WTC11 (cell line): ENCODE measurements around the gene EPC1. TPM values are rescaled to one million over a fixed set of nuclear protein-coding genes. Genes with fewer than 3 reads are reported as not detected.
"Not testable (repeated sequence)": the region's sequence is repeated elsewhere in the genome, so short reads cannot be mapped to it uniquely, and the experiment has no call there.

Source experiments
- ATAC-seq: fragments of 200-7000 bp; cut with Tn5 transposase; 2 replicates; pipeline ENCODE4 v1.10.0; 2021; ENCODE audit warnings: mild to moderate bottlenecking, moderate library complexity
- CTCF ChIA-PET: fragments of 300-600 bp; sonication (Branson Sonifier 250); formaldehyde crosslinking; loops from one replicate; lab custom pipeline; 2021; ENCODE audit warnings: antibody characterized with exemption; lab: Charles Lee
- POLR2A ChIA-PET: fragments of 350-600 bp; sonication (Branson Sonifier 250); formaldehyde crosslinking; loops from one replicate; lab custom pipeline; 2021; ENCODE audit warnings: antibody characterized with exemption; lab: Charles Lee
- DNase-seq: peaks from one replicate; pipeline ENCODE4 v3.0.0; 2021; ENCODE audit warnings: low spot score
- H3K27ac Mint-ChIP-seq: 2 replicates; pipeline ENCODE4 v1.8.0; 2021; ENCODE audit warnings: mixed read lengths
- H3K27me3 Mint-ChIP-seq: 2 replicates; pipeline ENCODE4 v1.8.0; 2021; ENCODE audit warnings: low read depth, mild to moderate bottlenecking, moderate library complexity, mixed read lengths
- H3K36me3 Mint-ChIP-seq: 2 replicates; pipeline ENCODE4 v1.8.0; 2021; ENCODE audit warnings: mixed read lengths
- H3K4me1 Mint-ChIP-seq: 2 replicates; pipeline ENCODE4 v1.8.0; 2022; ENCODE audit warnings: mixed read lengths
- H3K4me3 Mint-ChIP-seq: 2 replicates; pipeline ENCODE4 v1.8.0; 2021; ENCODE audit warnings: mild to moderate bottlenecking, moderate library complexity, mixed read lengths
- H3K9me3 Mint-ChIP-seq: 2 replicates; pipeline ENCODE4 v1.8.0; 2021; ENCODE audit warnings: mixed read lengths
- ATF1 ChIP-seq: sonication (generic); formaldehyde crosslinking; IDR thresholded peaks from 2 replicates; pipeline ENCODE4 v1.8.1; 2023; ENCODE audit warnings: mild to moderate bottlenecking, moderate library complexity, missing genetic modification reagents
- CBFB ChIP-seq: sonication (generic); formaldehyde crosslinking; IDR thresholded peaks from 2 replicates; pipeline ENCODE4 v1.8.1; 2022; ENCODE audit warnings: mild to moderate bottlenecking, low read depth, missing genetic modification reagents
- ELF4 ChIP-seq: sonication (generic); formaldehyde crosslinking; IDR thresholded peaks from 2 replicates; pipeline ENCODE4 v1.8.1; 2022; ENCODE audit warnings: low read depth, mild to moderate bottlenecking, moderate library complexity, missing genetic modification reagents
- FOXP1 ChIP-seq: sonication (generic); formaldehyde crosslinking; IDR thresholded peaks from 2 replicates; pipeline ENCODE4 v1.8.0; 2022; ENCODE audit warnings: missing genetic modification reagents, mild to moderate bottlenecking, moderate library complexity, borderline replicate concordance
- GABPB1 ChIP-seq: sonication (generic); formaldehyde crosslinking; IDR thresholded peaks from 2 replicates; pipeline ENCODE4 v1.8.1; 2023; ENCODE audit warnings: mild to moderate bottlenecking, missing genetic modification reagents
- HMGA2 ChIP-seq: fragments of 250-450 bp; sonication (Bioruptor Pico); IDR thresholded peaks from 2 replicates; pipeline ENCODE4 v1.4.0; 2021; ENCODE audit warnings: mild to moderate bottlenecking, moderate library complexity
- IRF2 ChIP-seq: sonication (generic); formaldehyde crosslinking; IDR thresholded peaks from 2 replicates; pipeline ENCODE4 v1.8.0; 2022; ENCODE audit warnings: low read depth, missing genetic modification reagents, borderline replicate concordance
- MYBL2 ChIP-seq: sonication (generic); formaldehyde crosslinking; IDR thresholded peaks from 2 replicates; pipeline ENCODE4 v1.8.1; 2023; ENCODE audit warnings: mild to moderate bottlenecking, moderate library complexity, missing genetic modification reagents
- RORB ChIP-seq: fragments of 250-450 bp; sonication (Bioruptor Pico); IDR thresholded peaks from 2 replicates; pipeline ENCODE4 v1.9.0; 2021; ENCODE audit warnings: mild to moderate bottlenecking
- SOX15 ChIP-seq: fragments of 250-450 bp; sonication (Bioruptor Pico); IDR thresholded peaks from 2 replicates; pipeline ENCODE4 v1.9.0; 2021; ENCODE audit warnings: mild to moderate bottlenecking
- SP1 ChIP-seq: sonication (generic); formaldehyde crosslinking; conservative IDR thresholded peaks from 2 replicates; pipeline ENCODE4 v1.8.1; 2022; ENCODE audit warnings: missing genetic modification reagents
- TCF7 ChIP-seq: sonication (generic); formaldehyde crosslinking; IDR thresholded peaks from 2 replicates; pipeline ENCODE4 v1.8.0; 2022; ENCODE audit warnings: mild to moderate bottlenecking, low read depth, missing genetic modification reagents, moderate library complexity
- TEAD4 ChIP-seq: sonication (generic); formaldehyde crosslinking; IDR thresholded peaks from 2 replicates; pipeline ENCODE4 v1.8.0; 2022; ENCODE audit warnings: mild to moderate bottlenecking, missing genetic modification reagents
- ZNF263 ChIP-seq: sonication (generic); formaldehyde crosslinking; IDR thresholded peaks from 2 replicates; pipeline ENCODE4 v1.8.1; 2022; ENCODE audit warnings: low read depth, mild to moderate bottlenecking, moderate library complexity, missing genetic modification reagents
- total RNA-seq: library from RNA; stranded (reverse); gene quantifications from 3 replicates; pipeline ENCODE4 v1.2.3, GENCODE V29; 2021
- TF ChIP-seq, protein P1 (sequence below): sonication (generic); formaldehyde crosslinking; IDR thresholded peaks from 2 replicates; pipeline ENCODE4 v1.8.1; 2022; ENCODE audit warnings: mild to moderate bottlenecking, moderate library complexity, missing genetic modification reagents
- TF ChIP-seq, protein P2 (sequence below): fragments of 250-450 bp; sonication (Bioruptor Pico); IDR thresholded peaks from 2 replicates; pipeline ENCODE4 v1.9.0; 2021; ENCODE audit warnings: mild to moderate bottlenecking
- TF ChIP-seq, protein P3 (sequence below): sonication (generic); formaldehyde crosslinking; conservative IDR thresholded peaks from 2 replicates; pipeline ENCODE4 v1.8.1; 2023; ENCODE audit warnings: mild to moderate bottlenecking, low read depth, missing genetic modification reagents, moderate library complexity
- TF ChIP-seq, protein P4 (sequence below): fragments of 250-450 bp; sonication (Bioruptor Pico); conservative IDR thresholded peaks from 2 replicates; pipeline ENCODE4 v1.9.0; 2021; ENCODE audit warnings: mild to moderate bottlenecking
- TF ChIP-seq, protein P5 (sequence below): fragments of 250-450 bp; sonication (Bioruptor Pico); IDR thresholded peaks from 2 replicates; pipeline ENCODE4 v1.8.0; 2021; ENCODE audit warnings: mild to moderate bottlenecking
- TF ChIP-seq, protein P6 (sequence below): sonication (generic); formaldehyde crosslinking; IDR thresholded peaks from 2 replicates; pipeline ENCODE4 v1.8.1; 2023; ENCODE audit warnings: mild to moderate bottlenecking, missing genetic modification reagents, moderate library complexity
- TF ChIP-seq, protein P7 (sequence below): sonication (generic); formaldehyde crosslinking; IDR thresholded peaks from 2 replicates; pipeline ENCODE4 v1.8.1; 2023; ENCODE audit warnings: mild to moderate bottlenecking, moderate library complexity, missing genetic modification reagents

EPC1 gene
- total RNA-seq, 1 experiment from 2014 or later = 22.5 TPM

DNA sequence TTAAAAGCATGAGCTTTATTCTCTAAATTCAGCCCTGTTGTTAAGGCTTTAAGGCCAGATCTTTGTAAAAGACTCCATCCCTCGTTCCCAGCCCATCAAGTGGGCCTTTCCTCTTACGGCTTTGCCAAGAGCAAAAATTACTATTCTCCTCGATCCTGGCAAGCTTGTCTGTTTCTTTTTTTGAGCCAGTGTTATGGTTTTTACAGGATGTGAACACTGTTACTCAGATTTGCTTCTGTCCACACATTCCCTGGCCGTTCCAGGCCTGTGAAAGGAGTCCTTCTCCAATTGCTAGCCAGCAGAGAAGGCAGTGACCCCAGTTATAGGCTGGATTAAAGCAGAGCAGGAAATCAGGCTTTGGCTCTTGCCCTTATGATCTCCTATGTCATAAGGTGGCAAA is 47.0 kb upstream of the EPC1 start:
- no peak for ATAC-seq
- Mint-ChIP-seq H3K27me3 (no peaks in the 10 kb centered on the region), H3K4me1 (no peaks in the 10 kb centered on the region), H3K4me3 (no peak overlapping the region), H3K27ac (no peak overlapping the region), H3K36me3 (no peaks in the 10 kb centered on the region), H3K9me3 (peaks cover 5% of the 10 kb centered on the region)
- TF ChIP-seq, protein P1, sequence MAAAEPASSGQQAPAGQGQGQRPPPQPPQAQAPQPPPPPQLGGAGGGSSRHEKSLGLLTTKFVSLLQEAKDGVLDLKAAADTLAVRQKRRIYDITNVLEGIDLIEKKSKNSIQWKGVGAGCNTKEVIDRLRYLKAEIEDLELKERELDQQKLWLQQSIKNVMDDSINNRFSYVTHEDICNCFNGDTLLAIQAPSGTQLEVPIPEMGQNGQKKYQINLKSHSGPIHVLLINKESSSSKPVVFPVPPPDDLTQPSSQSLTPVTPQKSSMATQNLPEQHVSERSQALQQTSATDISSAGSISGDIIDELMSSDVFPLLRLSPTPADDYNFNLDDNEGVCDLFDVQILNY (CRISPR knock-in tag) = no peak
- no peak for TF ChIP-seq TCF7 (CRISPR knock-in tag)
- no peak for TF ChIP-seq GABPB1
- no peak for TF ChIP-seq SOX15
- TF ChIP-seq, protein P2, sequence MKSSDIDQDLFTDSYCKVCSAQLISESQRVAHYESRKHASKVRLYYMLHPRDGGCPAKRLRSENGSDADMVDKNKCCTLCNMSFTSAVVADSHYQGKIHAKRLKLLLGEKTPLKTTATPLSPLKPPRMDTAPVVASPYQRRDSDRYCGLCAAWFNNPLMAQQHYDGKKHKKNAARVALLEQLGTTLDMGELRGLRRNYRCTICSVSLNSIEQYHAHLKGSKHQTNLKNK (CRISPR knock-in tag) = no peak
- TF ChIP-seq ZNF263 (CRISPR knock-in tag) = no peak
- TF ChIP-seq TEAD4 (CRISPR knock-in tag) = no peak
- POLR2A ChIA-PET = no interaction called here
- DNase-seq = no peak
- CTCF ChIA-PET = no interaction called here

DNA sequence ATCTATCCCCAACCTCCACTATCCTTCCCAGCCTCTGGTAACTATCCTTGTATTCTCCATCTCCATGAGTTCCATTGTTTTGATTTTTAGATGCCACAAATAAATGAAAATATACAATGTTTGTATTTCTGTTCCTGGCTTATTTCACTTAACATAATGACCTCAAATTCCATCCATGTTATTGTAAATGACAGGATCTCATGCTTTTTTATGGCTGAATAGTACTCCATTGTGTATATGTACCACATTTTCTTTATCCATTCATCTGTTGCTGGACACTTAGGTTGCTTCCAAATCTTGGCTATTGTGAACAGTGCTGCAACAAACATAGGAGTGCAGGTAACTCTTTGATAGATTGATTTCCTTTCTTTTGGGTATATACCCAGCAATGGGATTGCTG is 45.3 kb upstream of the EPC1 start:
- DNase-seq, H3K27ac Mint-ChIP-seq, H3K4me3 Mint-ChIP-seq, H3K27me3 Mint-ChIP-seq, H3K9me3 Mint-ChIP-seq, H3K4me1 Mint-ChIP-seq, POLR2A ChIA-PET, CTCF ChIA-PET, H3K36me3 Mint-ChIP-seq, ATAC-seq: not testable (repeated sequence)

DNA sequence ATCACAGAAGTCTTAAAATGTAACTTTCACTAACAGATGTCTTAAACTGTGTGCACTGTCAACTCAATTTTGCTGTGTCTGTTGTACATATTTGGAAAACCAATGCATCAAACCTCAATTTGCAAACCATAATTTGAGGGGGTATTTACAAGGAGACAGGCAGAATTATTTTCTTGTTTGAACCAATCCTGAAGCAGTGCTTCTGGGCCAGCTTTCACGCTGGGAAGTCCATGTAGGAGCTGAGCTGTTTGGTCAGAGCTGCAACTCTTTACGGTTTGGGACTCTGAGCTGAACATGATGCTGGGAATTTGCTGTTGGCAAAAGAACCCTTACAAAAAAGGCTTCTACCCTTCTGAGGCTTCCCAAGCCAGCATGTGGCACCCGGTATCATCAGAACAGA is 43.2 kb upstream of the EPC1 start:
- no peaks in the 10 kb centered on the region for H3K4me1 Mint-ChIP-seq
- ChIA-PET POLR2A (no interaction called here), CTCF (no interaction called here)
- no peak overlapping the region for H3K4me3 Mint-ChIP-seq
- no peak overlapping the region for H3K27ac Mint-ChIP-seq
- no peak for DNase-seq
- no peaks in the 10 kb centered on the region for H3K36me3 Mint-ChIP-seq
- no peak for ATAC-seq
- no peaks in the 10 kb centered on the region for H3K27me3 Mint-ChIP-seq
- peaks cover 5% of the 10 kb centered on the region for H3K9me3 Mint-ChIP-seq
- TF ChIP-seq, protein P3, sequence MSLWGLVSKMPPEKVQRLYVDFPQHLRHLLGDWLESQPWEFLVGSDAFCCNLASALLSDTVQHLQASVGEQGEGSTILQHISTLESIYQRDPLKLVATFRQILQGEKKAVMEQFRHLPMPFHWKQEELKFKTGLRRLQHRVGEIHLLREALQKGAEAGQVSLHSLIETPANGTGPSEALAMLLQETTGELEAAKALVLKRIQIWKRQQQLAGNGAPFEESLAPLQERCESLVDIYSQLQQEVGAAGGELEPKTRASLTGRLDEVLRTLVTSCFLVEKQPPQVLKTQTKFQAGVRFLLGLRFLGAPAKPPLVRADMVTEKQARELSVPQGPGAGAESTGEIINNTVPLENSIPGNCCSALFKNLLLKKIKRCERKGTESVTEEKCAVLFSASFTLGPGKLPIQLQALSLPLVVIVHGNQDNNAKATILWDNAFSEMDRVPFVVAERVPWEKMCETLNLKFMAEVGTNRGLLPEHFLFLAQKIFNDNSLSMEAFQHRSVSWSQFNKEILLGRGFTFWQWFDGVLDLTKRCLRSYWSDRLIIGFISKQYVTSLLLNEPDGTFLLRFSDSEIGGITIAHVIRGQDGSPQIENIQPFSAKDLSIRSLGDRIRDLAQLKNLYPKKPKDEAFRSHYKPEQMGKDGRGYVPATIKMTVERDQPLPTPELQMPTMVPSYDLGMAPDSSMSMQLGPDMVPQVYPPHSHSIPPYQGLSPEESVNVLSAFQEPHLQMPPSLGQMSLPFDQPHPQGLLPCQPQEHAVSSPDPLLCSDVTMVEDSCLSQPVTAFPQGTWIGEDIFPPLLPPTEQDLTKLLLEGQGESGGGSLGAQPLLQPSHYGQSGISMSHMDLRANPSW = no peak
- TF ChIP-seq ELF4 (CRISPR knock-in tag) = no peak
- no peak for TF ChIP-seq CBFB (CRISPR knock-in tag)
- no peak for TF ChIP-seq FOXP1
- no peak for TF ChIP-seq SP1 (CRISPR knock-in tag)
- TF ChIP-seq, protein P4, sequence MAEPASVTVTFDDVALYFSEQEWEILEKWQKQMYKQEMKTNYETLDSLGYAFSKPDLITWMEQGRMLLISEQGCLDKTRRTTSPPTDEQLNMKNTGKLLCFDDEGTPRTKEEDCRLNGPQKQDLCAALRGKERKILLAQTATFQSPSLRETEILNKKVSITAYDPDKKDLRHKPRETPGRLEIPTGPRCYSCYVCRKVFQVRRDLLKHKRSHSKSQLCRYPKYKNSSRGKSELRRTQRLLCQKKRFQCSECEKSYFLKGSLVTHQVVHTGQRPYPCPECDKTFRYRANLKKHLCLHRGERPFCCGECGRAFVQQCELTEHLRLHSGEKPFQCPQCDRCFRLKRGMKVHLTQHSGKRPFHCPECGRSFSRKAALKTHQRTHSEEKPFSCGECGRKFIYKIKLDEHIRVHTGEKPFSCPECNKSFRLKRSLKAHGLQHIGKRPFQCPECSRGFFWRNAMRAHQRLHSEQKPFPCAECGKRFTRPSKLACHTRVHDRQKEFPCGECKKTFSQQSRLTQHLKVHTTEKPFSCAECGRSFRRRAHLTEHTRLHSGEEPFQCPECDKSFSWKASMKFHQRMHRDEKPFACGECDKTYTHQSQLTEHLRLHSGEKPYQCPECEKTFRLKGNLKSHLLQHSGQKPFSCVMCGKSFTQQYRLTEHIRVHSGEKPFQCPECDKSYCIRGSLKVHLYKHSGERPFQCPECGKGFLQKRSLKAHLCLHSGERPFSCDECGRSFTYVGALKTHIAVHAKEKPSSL (CRISPR knock-in tag) = no peak
- no peak for TF ChIP-seq TCF7 (CRISPR knock-in tag)
- TF ChIP-seq, protein P5, sequence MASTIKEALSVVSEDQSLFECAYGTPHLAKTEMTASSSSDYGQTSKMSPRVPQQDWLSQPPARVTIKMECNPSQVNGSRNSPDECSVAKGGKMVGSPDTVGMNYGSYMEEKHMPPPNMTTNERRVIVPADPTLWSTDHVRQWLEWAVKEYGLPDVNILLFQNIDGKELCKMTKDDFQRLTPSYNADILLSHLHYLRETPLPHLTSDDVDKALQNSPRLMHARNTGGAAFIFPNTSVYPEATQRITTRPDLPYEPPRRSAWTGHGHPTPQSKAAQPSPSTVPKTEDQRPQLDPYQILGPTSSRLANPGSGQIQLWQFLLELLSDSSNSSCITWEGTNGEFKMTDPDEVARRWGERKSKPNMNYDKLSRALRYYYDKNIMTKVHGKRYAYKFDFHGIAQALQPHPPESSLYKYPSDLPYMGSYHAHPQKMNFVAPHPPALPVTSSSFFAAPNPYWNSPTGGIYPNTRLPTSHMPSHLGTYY = no peak
- no peak for TF ChIP-seq MYBL2 (CRISPR knock-in tag)
- no peak for TF ChIP-seq ATF1 (CRISPR knock-in tag)
- TF ChIP-seq, protein P6, sequence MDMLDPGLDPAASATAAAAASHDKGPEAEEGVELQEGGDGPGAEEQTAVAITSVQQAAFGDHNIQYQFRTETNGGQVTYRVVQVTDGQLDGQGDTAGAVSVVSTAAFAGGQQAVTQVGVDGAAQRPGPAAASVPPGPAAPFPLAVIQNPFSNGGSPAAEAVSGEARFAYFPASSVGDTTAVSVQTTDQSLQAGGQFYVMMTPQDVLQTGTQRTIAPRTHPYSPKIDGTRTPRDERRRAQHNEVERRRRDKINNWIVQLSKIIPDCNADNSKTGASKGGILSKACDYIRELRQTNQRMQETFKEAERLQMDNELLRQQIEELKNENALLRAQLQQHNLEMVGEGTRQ (CRISPR knock-in tag) = no peak
- no peak for TF ChIP-seq IRF2 (CRISPR knock-in tag)
- TF ChIP-seq, protein P7, sequence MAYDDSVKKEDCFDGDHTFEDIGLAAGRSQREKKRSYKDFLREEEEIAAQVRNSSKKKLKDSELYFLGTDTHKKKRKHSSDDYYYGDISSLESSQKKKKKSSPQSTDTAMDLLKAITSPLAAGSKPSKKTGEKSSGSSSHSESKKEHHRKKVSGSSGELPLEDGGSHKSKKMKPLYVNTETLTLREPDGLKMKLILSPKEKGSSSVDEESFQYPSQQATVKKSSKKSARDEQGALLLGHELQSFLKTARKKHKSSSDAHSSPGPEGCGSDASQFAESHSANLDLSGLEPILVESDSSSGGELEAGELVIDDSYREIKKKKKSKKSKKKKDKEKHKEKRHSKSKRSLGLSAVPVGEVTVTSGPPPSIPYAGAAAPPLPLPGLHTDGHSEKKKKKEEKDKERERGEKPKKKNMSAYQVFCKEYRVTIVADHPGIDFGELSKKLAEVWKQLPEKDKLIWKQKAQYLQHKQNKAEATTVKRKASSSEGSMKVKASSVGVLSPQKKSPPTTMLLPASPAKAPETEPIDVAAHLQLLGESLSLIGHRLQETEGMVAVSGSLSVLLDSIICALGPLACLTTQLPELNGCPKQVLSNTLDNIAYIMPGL (CRISPR knock-in tag) = no peak
- no peak for TF ChIP-seq HMGA2
- TF ChIP-seq RORB = no peak
